Prostate gland (tissue), 2 donors: ENCODE results near the gene IFNLR1.

Experiments
- POLR2AphosphoS5 ChIP-seq: sonication (generic); formaldehyde crosslinking; IDR thresholded peaks from one replicate; pipeline ENCODE4 v1.6.1; 2017; ENCODE audit warnings: antibody characterized with exemption
- TF ChIP-seq, protein P1 (sequence below), 4 experiments: fragments of 200-600 bp in 2 of 4; fragments of 450-650 bp in 2 of 4; sonication (generic) in 2 of 4; IDR thresholded peaks; 1 replicate in 3 of 4; 2 replicates in 1 of 4; pipeline ENCODE4 v1.5.1; 2016 to 2019; ENCODE audit warnings: antibody characterized with exemption in 4 of 4, mild to moderate bottlenecking in 2 of 4, moderate library complexity in 2 of 4

DNA sequence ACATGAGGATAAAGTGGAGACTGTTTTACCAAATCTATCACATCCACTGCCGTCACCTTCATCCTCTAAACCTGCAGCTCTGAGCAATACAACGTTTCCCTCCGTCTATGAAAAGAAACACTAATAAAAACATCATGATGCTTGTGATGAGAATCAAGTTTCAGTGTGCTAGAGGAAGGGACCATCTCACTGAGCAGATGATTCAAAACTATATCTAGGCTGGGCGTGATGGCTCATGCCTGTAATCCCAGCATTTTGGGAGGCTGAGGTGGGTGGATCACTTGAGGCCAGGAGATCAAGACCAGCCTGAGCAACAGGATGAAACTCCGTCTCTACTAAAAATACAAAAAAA is 60.4 kb downstream of the IFNLR1 start:
- no peak for TF ChIP-seq POLR2AphosphoS5
- TF ChIP-seq, protein P1, sequence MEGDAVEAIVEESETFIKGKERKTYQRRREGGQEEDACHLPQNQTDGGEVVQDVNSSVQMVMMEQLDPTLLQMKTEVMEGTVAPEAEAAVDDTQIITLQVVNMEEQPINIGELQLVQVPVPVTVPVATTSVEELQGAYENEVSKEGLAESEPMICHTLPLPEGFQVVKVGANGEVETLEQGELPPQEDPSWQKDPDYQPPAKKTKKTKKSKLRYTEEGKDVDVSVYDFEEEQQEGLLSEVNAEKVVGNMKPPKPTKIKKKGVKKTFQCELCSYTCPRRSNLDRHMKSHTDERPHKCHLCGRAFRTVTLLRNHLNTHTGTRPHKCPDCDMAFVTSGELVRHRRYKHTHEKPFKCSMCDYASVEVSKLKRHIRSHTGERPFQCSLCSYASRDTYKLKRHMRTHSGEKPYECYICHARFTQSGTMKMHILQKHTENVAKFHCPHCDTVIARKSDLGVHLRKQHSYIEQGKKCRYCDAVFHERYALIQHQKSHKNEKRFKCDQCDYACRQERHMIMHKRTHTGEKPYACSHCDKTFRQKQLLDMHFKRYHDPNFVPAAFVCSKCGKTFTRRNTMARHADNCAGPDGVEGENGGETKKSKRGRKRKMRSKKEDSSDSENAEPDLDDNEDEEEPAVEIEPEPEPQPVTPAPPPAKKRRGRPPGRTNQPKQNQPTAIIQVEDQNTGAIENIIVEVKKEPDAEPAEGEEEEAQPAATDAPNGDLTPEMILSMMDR (IDR thresholded peaks at IDR 0.05) = no peak
